HG02885 (cell line): ENCODE results near the gene TTL.
"Not testable (repeated sequence)": the region's sequence is repeated elsewhere in the genome, so short reads cannot be mapped to it uniquely, and the experiment has no call there.

Experiments used
- ATAC-seq: cut with Tn5 transposase; IDR thresholded peaks from one replicate; pipeline ENCODE4 v1.9.1; 2021; ENCODE audit warnings: mild to moderate bottlenecking; ENCODE audit not compliant: unreplicated experiment, poor library complexity

TTL gene

GRCh38 chr2:112481528-112482233, at the start of gene TTL:
Gene TTL, plus strand, starts transcription at chr2:112482156. Its CDS starts 189 bp downstream, at chr2:112482345.
- peak; percentile 79 for ATAC-seq

GRCh38 chr2:112432390-112432734, 49.6 kb upstream of the TTL start:
- not testable (repeated sequence) for ATAC-seq

- ATAC-seq, result not testable (repeated sequence)
Measured at GRCh38 chr2:112432735-112433479, 49.0 kb upstream of the TTL start.

- ATAC-seq, result peak; percentile 99
Measured at GRCh38 chr2:112433480-112433879, 48.5 kb upstream of the TTL start, which contains the start of gene RGPD8. Gene RGPD8, minus strand, starts transcription at chr2:112433645. Its CDS starts 192 bp downstream, at chr2:112433453.

- ATAC-seq, result no peak
Measured at GRCh38 chr2:112433932-112434730, 47.8 kb upstream of the TTL start.

GRCh38 chr2:112434890-112435715, 46.9 kb upstream of the TTL start:
- not testable (repeated sequence) for ATAC-seq

GRCh38 chr2:112435716-112436431, 46.1 kb upstream of the TTL start:
- ATAC-seq, result not testable (repeated sequence)

GRCh38 chr2:112436993-112437392, 45.0 kb upstream of the TTL start:
- not testable (repeated sequence) for ATAC-seq

GRCh38 chr2:112437405-112437831, 44.5 kb upstream of the TTL start:
- ATAC-seq, result not testable (repeated sequence)

GRCh38 chr2:112438603-112439261, 43.2 kb upstream of the TTL start:
- not testable (repeated sequence) for ATAC-seq

- ATAC-seq, result not testable (repeated sequence)
Measured at GRCh38 chr2:112444256-112444655, 37.7 kb upstream of the TTL start.

- no peak for ATAC-seq
Measured at GRCh38 chr2:112449854-112450253, 32.1 kb upstream of the TTL start.

GRCh38 chr2:112451317-112451716, 30.6 kb upstream of the TTL start:
- no peak for ATAC-seq

GRCh38 chr2:112454586-112454985, 27.4 kb upstream of the TTL start:
- ATAC-seq, result no peak

GRCh38 chr2:112459372-112459771, 22.6 kb upstream of the TTL start:
- ATAC-seq, result no peak

- no peak for ATAC-seq
Measured at GRCh38 chr2:112462178-112462577, 19.8 kb upstream of the TTL start.

GRCh38 chr2:112463256-112463655, 18.7 kb upstream of the TTL start:
- ATAC-seq, result no peak

- no peak for ATAC-seq
Measured at GRCh38 chr2:112465382-112465781, 16.6 kb upstream of the TTL start.
